ENCODE data around the gene CACNA1G.
A peak's percentile ranks its signal among the peaks of the same experiment; 100 is the strongest.

The CACNA1G gene

DNA sequence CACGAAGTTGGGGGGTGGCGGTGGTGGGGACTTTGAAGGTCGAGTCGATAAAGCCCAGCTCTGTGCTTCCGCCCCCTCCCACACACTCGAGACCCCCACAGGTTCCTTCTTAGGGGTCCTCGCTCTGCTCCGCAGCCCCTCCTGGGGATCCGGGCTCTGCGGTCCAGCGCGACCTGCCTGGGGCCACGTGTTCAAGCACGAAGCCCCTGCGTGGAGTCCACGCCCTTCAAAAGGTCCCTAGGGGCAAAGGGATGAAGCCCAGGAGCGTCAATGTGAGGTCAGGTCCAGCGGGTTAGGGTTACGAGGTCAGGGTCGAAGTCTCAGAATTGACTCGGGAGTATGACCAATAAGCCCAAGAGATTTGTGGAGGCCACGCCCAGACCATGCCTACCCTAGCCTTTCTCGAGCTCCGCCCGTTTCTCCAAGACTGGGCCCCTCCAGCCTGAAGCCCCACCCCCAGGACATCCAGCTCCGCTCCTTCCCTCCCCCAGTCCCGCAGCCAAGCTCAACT is 786 bp upstream of the CACNA1G start:
- DNase-seq (ENCODE audit: insufficient read length, low spot score) (peak; percentile 93), FAIRE-seq (no peak)
- no peak for TF ChIP-seq POLR2A (IDR thresholded peaks at IDR 0.05; ENCODE audit: low read depth, low read length)

DNA sequence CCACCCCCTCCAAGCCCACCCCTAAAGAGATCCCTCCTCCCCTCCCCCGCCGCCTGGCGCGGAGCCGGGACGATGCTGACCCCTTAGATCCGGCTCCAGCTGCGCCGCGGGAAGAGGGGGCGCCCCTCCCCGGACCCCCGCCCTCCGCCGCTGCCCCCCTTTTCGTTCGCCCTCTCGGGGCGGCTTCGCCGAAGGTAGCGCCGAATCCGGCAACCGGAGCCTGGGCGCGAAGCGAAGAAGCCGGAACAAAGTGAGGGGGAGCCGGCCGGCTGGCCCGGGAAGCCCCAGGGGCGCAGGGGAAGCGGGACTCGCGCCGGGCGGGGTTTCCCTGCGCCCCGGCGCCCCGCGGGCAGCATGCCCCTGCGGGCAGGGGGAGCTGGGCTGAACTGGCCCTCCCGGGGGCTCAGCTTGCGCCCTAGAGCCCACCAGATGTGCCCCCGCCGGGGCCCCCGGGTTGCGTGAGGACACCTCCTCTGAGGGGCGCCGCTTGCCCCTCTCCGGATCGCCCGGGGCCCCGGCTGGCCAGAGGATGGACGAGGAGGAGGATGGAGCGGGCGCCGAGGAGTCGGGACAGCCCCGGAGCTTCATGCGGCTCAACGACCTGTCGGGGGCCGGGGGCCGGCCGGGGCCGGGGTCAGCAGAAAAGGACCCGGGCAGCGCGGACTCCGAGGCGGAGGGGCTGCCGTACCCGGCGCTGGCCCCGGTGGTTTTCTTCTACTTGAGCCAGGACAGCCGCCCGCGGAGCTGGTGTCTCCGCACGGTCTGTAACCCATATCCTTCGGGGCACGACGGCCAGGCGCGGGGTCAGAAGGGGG is 623 bp downstream of the CACNA1G start:
- no peak for FAIRE-seq
- no peak for TF ChIP-seq POLR2A (IDR thresholded peaks at IDR 0.05; ENCODE audit: low read depth, low read length)
- DNase-seq (ENCODE audit: insufficient read length, low spot score): no peak

GRCh38 chr17:50561746-50562141 is 1.2 kb downstream of the CACNA1G start:
- DNase-seq (ENCODE audit: insufficient read length, low spot score) (no peak), FAIRE-seq (no peak)
- no peak for TF ChIP-seq POLR2A (IDR thresholded peaks at IDR 0.05; ENCODE audit: low read depth, low read length)

GRCh38 chr17:50562242-50563091 is 2.0 kb downstream of the CACNA1G start:
- no peak for TF ChIP-seq POLR2A (IDR thresholded peaks at IDR 0.05; ENCODE audit: low read depth, low read length)
- DNase-seq (ENCODE audit: insufficient read length, low spot score) (no peak), FAIRE-seq (no peak)

GRCh38 chr17:50563092-50563511 is 2.6 kb downstream of the CACNA1G start:
- DNase-seq (ENCODE audit: insufficient read length, low spot score) (no peak), FAIRE-seq (no peak)
- no peak for TF ChIP-seq POLR2A (IDR thresholded peaks at IDR 0.05; ENCODE audit: low read depth, low read length)

GRCh38 chr17:50564916-50565315 is 4.4 kb downstream of the CACNA1G start:
- TF ChIP-seq POLR2A (IDR thresholded peaks at IDR 0.05; ENCODE audit: low read depth, low read length): no peak
- no peak for FAIRE-seq
- DNase-seq (ENCODE audit: insufficient read length, low spot score): no peak

- FAIRE-seq (no peak), DNase-seq (ENCODE audit: insufficient read length, low spot score) (no peak)
- TF ChIP-seq POLR2A (IDR thresholded peaks at IDR 0.05; ENCODE audit: low read depth, low read length): no peak
Observed at GRCh38 chr17:50565402-50566350, 5.2 kb downstream of the CACNA1G start.

DNA sequence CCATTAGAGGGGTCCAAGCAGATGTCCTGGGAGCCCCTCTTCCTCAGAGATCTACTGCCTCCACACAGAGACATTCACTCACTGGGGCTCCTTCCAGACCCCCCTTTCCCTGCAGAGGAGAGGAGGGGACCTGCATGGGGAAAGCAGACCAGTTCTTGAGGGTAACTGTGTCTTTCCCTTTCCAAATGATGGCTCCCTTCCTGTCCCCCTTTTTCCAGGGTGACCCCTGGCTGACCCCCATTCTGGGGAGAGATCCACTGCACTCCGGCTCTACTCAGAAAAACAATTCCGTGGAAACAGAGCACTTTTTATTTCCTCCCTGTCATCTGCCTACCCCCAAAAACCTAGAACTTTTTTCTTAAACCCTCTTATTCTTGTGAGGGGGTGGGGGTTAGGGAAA is 6.4 kb downstream of the CACNA1G start:
- TF ChIP-seq POLR2A (IDR thresholded peaks at IDR 0.05; ENCODE audit: low read depth, low read length): no peak
- FAIRE-seq (no peak), DNase-seq (ENCODE audit: insufficient read length, low spot score) (no peak)

GRCh38 chr17:50568659-50569058 is 8.1 kb downstream of the CACNA1G start:
- FAIRE-seq (no peak), DNase-seq (ENCODE audit: insufficient read length, low spot score) (no peak)
- TF ChIP-seq POLR2A (IDR thresholded peaks at IDR 0.05; ENCODE audit: low read depth, low read length): no peak

DNA sequence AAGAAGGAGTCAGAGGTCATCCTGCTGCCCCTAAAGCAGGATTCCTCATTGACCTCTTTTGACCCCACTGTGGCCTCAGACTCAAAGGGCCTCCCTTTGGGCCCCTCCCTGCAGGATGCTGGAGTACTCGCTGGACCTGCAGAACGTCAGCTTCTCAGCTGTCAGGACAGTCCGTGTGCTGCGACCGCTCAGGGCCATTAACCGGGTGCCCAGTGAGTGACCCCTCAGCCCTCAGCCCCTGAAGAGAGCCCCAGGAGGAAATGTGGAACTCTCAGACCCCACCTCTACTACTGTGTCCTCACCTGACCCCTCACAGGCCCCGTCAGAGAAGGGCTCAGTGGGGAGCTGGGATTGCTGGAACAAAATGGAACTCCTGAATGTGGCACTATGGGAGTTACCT is 9.1 kb downstream of the CACNA1G start:
- FAIRE-seq (no peak), DNase-seq (ENCODE audit: insufficient read length, low spot score) (no peak)
- no peak for TF ChIP-seq POLR2A (IDR thresholded peaks at IDR 0.05; ENCODE audit: low read depth, low read length)

GRCh38 chr17:50570032-50570431 is 9.5 kb downstream of the CACNA1G start:
- FAIRE-seq: no peak
- TF ChIP-seq POLR2A (IDR thresholded peaks at IDR 0.05; ENCODE audit: low read depth, low read length): no peak

DNA sequence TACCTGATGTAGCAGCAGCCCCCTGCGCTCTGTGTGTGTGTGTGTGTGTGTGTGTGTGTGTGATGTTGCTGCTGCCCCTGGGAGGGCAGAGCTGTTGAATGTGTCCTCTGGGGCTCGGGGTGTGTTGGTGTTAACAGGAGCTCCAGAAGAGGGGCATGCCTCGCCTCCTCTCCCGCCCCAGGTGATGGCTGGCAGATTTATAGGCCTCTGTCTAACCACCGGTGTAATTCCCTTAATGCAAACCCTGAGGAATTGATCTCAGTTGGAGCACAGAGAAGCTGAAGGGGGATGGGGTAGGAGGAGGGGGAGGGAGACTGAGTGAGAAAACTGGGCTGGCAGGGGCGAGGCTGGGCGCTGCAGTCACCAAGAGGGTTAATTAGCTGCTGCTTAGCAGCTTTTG is 10.0 kb downstream of the CACNA1G start:
- no peak for DNase-seq (ENCODE audit: insufficient read length, low spot score)
- no peak for FAIRE-seq
- TF ChIP-seq POLR2A (IDR thresholded peaks at IDR 0.05; ENCODE audit: low read depth, low read length): no peak

More at GRCh38 chr17:50570032-50570431, 9.5 kb downstream of the CACNA1G start:
- DNase-seq (ENCODE audit: insufficient read length, low spot score): no peak

DNA sequence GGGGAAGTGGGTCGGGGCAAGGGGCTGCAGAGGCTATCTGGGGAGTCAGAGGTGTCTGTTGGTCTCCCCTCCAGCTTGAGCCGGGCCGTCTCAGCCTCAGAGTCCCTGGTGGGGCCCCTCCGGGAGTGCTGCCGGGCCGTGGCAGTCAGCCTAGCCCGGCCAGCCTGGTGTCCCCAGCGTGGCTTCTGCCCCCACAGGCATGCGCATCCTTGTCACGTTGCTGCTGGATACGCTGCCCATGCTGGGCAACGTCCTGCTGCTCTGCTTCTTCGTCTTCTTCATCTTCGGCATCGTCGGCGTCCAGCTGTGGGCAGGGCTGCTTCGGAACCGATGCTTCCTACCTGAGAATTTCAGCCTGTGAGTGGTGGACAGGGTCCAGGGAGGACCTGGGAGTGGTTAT is 11.2 kb downstream of the CACNA1G start:
- no peak for DNase-seq (ENCODE audit: insufficient read length, low spot score)
- no peak for TF ChIP-seq POLR2A (IDR thresholded peaks at IDR 0.05; ENCODE audit: low read depth, low read length)

More for the DNA sequence above, 11.2 kb downstream of the CACNA1G start:
- no peak for FAIRE-seq

Data from H54 (cell line).